Right lobe of liver (tissue), 4 donors: Measurements from ENCODE around the gene GABARAPL1.

Experiments
- CTCF ChIP-seq, 4 donors: fragments of 200-600 bp in 3 of 4; fragments of 450-650 bp in 1 of 4; IDR thresholded peaks; one replicate each; pipeline versions ENCODE4 v1.5.1 to v1.8.0; 2016 to 2022; ENCODE audit warnings: antibody characterized with exemption in 4 of 4, mild to moderate bottlenecking in 2 of 4
- POLR2A ChIP-seq: fragments of 450-650 bp; IDR thresholded peaks from one replicate; pipeline ENCODE4 v1.6.1; 2017; ENCODE audit warnings: antibody characterized with exemption, mild to moderate bottlenecking
- donor health status: DM: no; HTN: no; CAD: no.
- donor health status: DM: no; HTN: no; CAD: no.
- donor health status: DM: no; HTN: yes; CAD: no.

- TF ChIP-seq CTCF (IDR thresholded peaks at IDR 0.05) (no peak), POLR2A (no peak)
Measured at GRCh38 chr12:10197879-10198278, 14.8 kb upstream of the GABARAPL1 start.
